GM19351 (cell line): ENCODE data around the gene DRC7.
A peak's percentile ranks its signal among the peaks of the same experiment; 100 is the strongest.

ENCODE experiments used
- ATAC-seq: cut with Tn5 transposase; IDR thresholded peaks from one replicate; pipeline ENCODE4 v1.9.1; 2021; ENCODE audit warnings: mild to moderate bottlenecking, moderate library complexity; ENCODE audit not compliant: unreplicated experiment

DRC7 gene

GRCh38 chr16:57749856-57750452 lies 55.3 kb downstream of the DRC7 start:
- ATAC-seq, result no peak

- no peak for ATAC-seq
Measured at GRCh38 chr16:57750796-57751538, 56.4 kb downstream of the DRC7 start.

DNA sequence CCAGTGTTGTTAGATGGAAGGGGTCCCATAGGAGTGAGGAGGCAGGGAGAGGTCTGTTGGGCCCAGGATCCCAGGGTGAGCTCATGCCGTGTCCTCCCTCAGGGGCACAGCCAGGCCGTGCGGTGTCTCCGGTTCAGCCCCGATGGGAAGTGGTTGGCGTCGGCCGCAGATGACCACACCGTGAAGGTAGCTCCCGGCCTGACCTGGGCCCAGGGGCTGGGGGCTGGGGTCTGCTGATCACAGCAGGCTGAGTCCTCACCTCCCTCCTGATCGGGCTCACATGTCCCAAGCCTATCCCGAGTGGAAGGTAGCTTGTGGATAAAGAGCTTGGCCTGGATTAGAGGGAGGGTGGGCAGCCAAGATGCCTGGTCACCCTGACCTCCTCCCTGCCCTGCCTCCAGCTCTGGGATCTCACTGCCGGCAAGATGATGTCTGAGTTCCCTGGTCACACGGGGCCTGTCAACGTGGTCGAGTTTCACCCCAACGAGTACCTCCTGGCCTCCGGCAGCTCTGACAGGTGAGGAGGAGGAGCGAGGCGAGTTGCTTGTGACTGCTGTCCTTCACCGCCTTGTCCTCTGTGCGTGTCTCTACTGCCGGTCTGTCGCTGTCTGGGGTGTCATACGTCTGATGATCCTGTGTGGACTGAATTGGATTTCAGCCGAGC lies 57.1 kb downstream of the DRC7 start:
- no peak for ATAC-seq

DNA sequence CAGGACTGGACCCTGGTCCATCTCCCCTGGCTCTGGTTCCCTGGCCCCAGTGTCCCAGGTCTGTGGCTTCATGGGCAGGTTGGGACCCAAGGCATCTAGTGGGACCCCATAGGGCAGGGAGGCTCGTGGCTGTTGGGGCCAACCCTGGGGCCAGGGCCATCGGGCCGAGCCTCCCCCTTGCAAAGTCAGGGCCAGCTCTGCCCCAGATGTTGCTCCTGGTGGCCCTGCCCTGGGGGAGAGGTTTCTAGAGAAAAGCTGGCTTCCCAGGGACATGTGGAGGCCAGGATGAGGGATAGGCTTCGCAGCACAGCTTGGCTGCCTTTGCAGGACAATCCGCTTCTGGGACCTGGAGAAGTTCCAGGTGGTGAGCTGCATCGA lies 57.6 kb downstream of the DRC7 start:
- no peak for ATAC-seq

- ATAC-seq, result no peak
Measured at GRCh38 chr16:57752581-57753447, 58.2 kb downstream of the DRC7 start.

DNA sequence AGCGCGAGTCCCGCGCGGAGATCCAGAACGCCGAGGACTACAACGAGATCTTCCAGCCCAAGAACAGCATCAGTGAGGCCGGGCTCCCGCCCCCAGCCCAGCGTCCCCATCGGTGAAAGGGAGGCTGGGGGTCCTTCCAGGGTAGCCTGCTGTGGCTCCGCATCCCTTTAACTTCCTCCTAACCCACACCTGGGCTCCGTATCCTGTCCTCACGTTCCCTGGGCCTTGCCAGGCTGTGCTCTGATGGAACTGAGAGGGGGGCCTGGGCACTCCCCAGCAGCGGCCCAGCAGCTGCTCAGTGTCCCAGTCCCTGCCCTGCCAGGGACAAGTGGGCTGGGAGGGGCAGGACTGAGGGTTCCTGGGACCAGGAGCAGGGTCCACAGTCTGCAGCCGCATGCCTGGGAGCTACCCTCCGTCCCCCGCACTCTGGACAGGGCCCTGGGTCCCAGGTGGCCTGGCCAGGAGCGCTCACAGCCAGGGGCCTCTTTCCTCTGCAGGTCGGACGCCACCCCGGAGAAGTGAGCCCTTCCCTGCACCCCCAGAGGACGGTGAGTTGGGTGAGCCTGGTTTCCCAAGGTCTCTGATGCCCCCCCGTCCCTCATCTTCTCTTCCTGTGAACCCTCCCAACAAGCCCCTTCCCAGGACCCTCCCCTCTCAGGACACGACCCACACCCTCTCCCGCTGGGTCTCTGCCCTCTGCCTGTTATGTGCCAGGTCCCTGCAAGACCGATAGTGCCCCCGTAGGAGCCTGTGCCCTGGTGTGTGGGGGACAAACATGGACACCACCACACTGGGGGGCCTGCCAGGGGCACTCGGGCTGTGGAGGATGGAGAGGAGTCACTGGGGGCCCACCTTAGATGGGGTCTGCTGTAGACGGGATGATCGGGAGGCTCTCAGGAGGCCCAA lies 59.1 kb downstream of the DRC7 start:
- no peak for ATAC-seq

DNA sequence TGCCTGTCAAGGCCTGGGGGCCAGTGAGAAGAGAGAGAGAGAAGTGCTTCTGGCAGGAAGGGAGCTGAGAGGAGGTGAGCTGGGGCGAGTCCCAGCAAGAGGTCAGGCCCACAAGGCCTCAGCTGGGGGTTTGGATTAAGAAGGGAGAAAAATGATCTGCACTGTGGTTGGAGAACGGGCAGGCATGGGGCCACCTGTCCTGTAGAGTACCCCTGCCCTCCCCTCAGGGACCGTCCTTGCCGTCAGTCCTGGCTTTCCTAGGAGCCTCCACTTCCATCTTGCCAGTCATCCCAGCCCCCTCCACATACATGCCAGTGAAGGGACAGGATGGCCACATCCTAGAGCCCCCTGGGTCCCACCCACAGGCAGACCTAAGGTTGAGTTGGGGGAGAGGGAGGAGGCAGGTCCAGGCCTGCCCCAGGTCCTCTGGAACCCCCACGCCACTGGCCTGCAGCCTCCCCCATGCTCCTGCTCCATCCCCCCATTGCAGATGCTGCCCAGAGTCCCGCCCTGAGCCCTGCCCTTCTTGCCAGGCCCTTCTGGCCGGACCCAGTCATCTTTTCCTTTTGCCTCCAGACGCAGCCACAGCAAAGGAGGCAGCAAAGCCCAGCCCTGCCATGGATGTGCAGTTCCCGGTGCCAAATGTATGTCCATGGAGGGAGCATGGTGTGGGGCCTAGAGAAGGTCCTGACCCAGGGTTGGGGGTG lies 59.9 kb downstream of the DRC7 start:
- no peak for ATAC-seq

GRCh38 chr16:57755061-57755684 lies 60.6 kb downstream of the DRC7 start:
- ATAC-seq, result no peak

DNA sequence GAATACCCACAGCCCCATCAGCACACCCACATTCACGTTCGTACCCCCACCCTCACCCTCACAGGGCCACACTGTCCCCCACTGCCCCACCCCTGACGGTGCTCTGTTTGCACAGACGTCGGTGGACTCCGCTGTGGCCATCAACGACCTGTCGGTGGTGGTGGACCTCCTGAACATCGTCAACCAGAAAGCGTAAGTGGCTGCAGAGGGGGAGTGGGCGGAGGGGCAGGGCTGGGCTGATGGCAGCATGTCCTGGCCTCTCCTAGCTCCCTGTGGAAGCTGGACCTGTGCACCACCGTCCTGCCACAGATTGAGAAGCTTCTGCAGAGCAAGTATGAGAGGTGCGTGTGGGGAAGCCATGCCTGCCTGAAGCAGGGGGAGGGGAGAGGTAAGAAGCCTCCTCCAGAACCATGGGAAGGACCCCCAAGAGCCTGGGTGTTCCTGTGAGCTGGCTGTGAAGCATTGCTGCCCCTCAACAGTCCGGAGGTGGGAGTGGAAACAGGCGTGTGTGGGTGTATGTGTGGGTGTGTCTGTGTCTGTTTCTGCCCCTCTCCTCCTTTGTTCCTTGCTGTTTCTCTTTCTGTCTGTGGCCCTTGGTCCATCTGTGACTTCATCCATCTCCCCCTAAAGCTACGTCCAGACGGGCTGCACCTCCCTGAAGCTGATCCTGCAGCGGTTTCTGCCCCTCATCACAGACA lies 61.3 kb downstream of the DRC7 start:
- ATAC-seq, result no peak

DNA sequence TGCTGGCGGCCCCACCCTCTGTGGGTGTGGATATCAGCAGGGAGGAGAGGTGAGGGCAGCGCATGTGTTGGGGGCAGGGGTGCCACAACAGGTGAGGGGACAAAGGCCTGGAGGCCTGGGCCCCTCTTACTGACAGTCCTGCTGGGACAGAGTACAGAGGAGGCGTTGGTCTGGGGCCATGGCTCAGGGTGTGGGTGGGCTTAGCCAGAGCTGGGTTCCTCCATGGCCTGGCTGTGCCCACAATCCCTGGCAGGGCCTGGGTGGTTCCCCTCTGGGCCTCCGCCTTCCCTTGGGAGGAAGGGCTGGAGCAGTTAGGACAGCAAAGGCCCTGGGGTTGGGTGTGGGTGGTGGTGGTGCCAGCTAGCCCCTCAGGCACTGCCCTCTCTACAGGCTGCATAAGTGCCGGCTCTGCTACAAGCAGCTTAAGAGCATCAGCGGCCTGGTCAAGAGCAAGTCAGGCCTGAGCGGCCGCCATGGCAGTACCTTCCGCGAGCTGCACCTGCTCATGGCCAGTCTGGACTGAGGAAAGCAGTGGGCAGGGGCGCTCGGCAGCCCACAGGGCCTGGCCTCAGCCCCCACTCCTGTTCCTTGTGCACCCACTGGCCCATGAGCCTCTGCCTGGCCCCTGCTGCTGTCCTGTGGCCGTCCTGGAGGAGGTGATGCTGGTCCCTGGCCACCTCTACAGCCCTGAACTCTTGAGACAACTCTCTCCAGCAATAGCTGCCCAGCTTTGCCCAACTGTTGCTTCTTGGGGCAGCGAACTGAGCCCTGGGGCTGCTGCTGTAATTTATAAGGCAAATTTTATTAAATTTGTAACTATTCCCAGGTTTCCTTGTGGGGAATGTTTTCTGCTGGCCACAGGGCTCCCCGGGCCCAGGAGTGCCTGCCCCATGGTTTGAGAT lies 62.1 kb downstream of the DRC7 start:
- ATAC-seq, result no peak

DNA sequence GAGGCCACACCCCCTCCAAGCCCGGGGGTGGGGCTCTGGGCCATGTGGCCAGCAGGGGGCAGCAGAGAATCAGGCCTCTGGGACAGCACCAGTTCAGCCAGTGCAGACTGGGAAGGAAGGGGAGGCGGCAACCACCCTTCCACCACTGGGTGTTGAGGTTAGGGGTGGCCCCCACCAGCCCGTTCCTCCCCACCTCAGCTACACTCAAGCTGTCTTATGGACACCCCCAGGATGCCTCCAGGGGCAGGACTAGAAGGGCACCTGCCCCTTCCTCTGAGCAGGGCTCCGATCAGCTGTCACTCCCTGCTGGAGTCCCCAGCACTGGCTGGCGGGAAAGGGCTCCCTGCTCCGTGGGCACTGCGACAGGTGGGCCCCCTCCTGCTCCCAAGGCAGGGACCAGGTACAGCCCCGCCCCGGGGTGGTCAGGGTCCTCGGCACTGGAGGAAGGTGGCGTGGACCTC lies 62.8 kb downstream of the DRC7 start:
- peak; percentile 98 for ATAC-seq

DNA sequence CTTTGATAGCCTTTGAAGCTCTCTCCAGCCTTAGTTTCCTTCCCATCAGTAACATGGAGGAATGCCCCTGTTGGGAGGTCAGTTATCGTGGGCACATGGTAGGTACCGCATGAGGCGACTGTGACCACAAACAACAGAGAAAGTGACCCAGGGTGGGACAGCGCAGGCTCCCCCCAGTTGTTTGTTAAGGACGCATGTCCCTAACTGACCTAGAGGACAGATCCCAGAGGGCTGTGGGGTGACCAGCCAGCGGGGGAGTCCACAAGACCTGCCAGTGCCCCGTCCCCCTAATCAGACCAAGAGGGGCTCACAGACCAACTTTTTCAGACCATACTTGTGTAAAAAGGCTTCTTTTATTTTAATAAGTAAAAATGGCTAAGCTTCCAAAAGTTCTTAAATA lies 63.3 kb downstream of the DRC7 start:
- ATAC-seq, result no peak

DNA sequence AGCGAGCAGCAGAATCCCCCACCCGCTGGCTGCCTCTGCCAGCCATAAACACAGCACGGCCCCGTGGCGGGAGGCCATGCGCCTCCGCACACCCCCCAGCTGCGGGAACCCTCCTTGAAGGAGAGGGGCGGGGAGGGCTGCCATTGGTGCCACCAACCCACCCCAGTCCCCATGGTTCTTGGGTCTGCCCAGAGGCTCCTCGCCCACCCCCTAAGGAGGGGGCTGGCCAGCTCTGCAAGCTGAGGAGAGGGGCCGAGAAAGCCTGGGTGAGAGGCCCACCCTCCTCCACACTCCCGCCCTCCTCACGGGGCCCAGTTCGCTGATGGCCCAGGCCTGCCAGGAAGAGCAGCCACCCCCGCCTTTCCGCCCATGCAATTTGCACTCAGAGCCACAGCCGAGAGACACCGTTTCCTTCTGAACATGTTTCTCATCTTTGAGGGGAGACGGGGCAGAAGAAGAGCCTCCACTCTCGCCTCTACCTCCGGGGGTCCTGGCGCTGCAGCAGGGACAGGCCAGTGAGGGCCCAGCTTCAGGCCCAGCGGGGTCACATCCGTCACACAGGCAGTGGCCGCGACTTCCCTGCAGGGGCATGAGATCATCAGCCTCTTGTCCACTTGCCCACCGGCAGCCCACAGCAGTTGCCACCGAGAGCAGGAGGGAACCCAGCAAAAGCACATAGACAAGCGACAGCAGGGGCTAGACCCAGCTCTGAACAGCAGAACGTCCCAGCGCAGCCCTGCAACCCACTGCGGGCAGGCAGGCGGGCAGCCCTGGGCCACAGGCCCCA lies 63.9 kb downstream of the DRC7 start:
- ATAC-seq, result no peak

- ATAC-seq, result no peak
Measured at GRCh38 chr16:57759131-57759530, 64.5 kb downstream of the DRC7 start.

DNA sequence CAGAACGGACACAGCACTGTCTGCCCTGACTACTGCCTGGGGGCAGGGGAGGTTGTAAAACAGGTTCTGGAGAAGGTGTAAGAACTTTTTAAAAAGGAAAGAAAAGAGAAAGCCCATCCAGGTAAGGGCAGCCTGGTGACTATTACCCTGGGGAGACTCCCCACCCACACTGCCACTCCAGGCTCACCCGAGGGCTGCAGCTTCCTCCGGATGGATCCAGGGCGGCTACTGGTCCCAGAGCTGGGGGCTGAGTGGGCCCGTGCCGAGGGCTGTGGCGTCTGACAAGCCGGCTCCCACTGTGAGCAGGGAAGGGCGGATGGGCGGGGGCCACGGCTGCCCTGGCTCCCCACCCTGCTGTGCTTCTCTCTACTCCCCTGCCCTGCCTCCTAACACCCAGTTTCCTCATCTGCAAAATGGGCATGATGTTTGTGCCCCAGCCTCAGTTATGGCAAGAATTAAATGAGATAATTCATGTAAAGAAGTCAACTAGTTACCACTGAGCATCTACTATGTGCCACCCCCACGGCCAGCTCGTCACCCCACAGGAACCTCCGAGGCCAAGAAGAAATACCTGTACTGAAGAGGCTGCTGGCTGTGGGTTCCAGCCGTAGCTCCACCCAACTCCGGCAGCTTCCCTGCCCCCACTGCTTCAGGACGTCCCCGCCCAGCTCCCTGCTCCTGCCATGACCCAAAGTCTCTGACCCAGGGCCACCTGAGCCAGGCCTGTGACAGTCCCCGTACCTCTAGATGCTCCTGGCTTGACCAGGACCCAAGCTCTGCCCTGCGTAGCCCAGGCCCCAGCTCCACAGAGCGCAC lies 65.1 kb downstream of the DRC7 start:
- no peak for ATAC-seq
